Endometrial microvascular endothelial cells (primary cell): Measurements from ENCODE around the gene MTCL1. TPM values are rescaled to one million over a fixed set of nuclear protein-coding genes. Genes with fewer than 3 reads are reported as not detected.

Experiments
- in situ Hi-C: cut with HindIII; loops from 2 replicates; pipeline ENCODE4 v1.10.0; 2017; ENCODE audit warnings: low sequenced_read_pairs, low pct_unique_long_range_greater_than_20kb; ENCODE audit errors: inconsistent ontology term
- total RNA-seq: library from RNA; depleted of rRNA; stranded (reverse); fragments of >200 nt; gene quantifications from one replicate; pipeline ENCODE4 v1.2.3, GENCODE V29; 2015; ENCODE audit errors: inconsistent ontology term

MTCL1 gene
- total RNA-seq, 1 donor from 2014 or later = 28.2 TPM

DNA sequence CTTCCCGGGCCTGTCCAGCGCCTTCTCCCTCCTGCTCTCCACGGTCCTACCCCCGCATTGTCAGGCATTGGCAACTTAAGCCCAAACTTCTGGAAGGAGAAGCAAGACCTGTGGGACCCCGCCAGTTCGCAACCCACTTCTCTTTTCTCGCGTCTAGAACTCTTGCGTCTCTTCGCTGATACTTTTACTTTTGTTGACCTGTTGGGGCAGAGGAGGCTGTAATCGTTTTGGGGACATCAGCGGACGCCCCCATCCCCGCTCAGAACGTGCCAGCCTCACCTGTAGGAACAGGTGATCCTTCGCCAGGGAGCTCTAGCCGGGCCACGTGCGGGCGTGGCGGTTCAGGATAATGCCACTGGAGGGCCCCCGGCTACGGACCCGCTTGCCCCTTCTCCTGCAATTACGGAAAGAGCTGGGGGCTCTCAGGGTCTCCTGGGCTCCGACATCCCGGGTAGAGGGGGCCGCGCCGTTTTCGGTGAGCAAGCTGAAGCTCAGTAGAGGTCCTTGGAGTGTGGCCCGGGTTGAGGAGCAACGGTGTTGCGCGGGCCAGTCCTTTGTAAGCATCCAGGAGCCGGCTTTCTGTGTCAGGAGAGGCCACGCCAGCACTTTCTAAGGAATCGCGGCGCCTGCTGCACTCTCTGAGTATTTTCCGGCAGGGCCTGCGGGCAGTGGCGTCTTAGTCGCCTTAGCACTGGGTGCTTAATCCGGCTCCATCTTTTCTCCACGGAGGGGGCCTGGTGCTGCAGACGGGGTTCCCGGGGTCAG, 1.6 kb downstream of the MTCL1 start:
- in situ Hi-C loops = no loop called here

DNA sequence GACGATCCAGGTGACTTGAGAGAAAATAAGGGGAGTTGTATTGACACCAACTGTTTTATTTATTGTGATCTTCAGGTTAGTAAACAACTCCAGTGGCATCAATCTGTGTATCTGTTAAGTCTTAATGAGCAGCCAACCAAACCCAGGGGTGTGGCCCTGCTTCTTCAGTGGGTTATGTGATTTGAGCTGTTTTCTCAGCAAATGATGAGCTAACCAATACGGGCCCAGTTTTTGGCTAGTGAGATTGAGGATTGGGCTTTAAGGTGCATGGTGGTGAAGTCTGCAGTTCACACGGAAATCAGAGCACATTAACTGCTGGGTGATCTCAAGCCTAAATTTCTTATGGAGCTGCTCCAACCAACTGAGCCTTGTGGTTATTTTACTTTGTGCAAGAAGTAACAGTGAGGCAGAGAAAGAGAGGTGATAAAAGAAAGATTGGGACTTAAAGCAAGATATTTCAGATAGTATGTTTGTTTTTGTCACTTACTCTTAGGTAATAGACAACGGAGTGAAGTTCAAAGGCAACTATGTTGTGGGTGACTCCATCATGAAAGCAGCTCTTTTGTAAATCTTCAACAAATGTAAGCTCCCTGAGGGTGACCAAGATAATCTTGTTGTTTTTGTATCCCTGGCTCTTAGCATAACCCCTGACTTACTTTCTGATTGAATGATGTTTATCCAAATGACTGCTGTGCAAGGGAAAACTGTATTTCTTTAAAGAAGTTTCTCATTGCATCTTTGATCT, 2.4 kb downstream of the MTCL1 start:
- in situ Hi-C loops = no loop called here

DNA sequence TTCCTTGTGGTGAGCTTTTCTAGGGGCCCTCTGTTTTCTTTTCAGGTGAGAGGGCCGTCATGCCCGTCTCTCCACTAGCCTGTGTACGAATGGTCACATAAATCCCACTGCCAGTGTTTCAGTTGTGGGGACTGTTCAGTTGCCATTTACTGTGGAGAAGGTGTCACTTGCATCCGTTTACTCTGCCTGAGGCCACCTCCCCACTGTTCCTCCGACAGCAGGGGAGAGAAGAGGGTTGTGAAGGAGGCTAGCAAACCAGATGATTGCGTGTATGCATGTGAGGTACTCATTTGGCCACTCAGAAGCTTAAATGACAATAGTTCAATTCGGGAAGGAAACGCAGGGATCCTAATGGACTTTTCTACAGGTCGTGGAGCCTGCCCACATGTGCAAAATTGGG, 3.3 kb downstream of the MTCL1 start:
- in situ Hi-C loops = no loop called here

DNA sequence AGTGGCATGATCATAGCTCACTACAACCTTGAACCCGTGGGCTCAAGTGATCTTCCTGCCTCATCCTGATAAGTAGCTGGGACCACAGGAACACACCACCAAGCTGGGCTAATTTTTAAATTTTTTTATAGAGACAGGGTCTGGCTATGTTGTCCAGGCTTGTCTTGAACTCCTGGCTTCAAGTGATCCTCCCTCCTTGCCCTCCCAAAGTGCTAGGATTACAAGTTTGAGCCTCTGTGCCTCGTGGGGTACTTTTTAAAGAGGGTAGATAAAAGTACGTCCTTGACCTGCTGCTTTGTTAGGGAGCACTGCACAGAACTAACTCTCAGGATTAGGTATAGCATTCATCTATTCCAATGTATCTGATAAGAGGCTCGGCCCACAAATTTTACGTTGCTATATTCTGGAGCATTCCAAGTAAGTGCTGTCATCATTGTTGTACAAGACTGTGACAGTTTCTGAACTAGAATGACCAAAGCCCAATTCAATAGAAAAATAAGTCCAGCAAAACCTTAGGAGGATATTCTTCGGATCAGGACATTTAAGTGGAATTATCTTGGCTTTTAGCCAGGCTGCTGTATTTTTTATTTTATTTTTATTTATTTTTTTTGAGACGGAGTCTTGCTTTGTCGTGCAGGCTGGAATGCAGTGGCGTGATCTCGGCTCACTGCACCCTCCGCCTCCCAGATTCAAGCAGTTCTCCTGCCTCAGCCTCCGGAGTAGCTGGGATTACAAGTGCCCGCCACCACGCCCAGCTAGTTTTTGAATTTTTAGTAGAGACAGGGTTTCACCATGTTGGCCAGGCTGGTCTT, 4.1 kb downstream of the MTCL1 start:
- in situ Hi-C loops = no loop called here

DNA sequence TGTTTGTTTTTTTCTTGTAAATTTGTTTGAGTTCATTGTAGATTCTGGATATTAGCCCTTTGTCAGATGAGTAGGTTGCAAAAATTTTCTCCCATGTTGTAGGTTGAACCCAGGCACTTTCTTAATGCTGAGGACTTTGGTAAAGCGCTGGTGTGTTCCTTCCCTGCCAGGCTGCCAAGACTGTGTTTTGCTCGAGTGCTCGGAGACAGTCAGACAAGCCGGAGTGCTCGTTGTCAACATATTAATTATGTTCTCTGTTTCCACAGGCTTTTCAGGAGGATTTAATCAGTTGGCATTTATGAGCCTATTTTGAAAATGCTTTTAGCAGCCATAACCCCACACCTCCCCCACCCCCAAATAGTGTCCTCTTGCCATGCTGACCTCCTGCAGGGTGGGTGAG, 6.4 kb downstream of the MTCL1 start:
- in situ Hi-C loops = no loop called here

DNA sequence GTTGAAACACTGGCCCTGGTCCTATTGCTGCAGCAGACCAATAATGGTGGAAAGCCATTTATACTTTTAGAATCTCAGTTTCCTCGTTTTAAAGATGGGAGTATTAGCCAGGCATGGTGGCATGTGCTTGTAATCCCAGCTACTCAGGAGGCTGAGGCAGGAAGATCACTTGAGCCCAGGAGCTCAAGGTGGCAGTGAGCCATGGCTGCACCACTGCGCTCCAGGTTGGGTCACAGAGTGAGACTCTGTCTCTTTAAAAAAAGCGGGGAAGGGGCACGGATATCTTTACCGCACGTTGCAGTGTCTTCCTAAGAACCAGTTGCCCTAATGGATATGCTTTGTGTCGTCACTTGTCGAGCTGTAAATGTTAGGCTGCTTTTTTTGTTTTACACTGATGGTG, 8.3 kb downstream of the MTCL1 start:
- in situ Hi-C loops = no loop called here

DNA sequence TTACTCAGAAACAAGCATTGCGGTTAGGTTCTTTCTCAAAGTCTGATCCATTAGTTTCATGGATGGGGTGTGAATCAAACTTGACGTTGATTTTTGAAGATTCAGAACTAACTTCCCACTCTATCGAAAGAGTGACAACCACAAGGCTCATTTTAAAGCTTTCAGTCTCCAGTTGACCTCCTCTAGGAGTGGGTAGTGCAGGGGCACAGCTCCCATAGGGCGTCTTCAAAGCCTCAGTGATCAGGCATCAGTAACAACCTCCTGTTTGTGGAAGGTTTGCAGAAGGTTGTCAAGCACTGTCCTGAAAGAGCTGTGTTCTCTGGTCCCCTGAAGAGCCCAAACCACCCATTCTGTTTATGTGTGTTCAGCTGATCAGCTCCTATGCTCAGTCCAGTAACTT, 10.2 kb downstream of the MTCL1 start:
- in situ Hi-C loops = no loop called here

DNA sequence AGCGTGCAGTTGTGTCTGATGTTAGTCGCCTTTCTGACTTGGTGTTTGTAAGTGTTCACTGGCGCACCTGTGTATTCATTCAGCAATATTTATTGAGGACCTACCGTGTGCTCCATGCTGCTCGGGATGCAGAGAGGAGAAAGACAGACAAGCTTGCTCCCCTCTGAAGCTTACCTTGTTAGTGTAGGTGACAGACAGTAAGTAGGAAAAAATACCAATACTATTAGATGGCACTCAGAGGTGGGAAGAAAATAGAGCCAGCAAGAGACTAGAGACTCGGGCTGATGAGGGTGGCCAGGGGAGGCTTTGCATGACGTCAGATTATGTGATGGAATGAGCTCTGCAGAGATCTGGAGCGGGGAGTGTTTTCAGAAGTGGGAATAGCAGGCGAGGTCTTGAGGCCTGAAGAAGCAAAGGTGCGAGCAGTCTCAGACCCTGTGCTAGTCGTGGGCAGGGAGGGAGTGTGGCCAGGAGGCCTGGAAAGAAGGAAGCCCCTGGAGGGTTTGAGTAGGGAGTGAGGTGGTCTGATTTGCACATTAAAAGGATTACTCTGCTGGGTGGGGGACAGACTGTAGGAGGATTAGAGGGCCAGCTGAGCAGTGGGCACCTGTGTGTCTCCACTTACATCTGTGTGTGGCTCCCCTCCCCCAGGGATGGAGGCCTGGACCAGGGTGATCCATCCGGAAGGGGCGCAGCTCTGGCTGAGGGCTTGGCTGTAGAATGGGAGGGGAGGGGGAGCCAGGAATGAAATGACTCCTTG, 11.8 kb downstream of the MTCL1 start:
- in situ Hi-C loops = no loop called here

DNA sequence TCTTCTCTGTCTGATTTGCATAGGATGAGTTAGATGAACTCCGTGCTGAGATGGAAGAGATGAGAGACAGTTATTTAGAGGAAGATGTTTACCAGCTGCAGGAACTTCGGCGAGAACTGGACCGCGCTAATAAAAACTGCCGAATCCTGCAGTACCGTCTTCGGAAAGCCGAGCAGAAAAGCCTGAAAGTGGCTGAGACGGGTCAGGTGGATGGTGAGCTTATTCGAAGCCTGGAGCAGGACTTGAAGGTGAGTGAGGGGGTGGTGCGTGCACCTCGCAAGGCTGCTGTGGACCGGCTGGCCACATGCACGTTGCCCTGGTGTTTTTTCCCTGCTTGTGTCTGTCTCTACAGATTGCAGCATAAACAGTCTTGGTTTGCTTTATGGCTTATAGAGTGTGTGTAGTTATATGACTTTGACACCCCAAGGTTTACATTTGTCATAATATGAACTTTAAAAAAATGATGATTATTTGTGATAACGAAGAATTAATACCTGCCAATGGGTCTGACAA, 13.1 kb downstream of the MTCL1 start:
- in situ Hi-C loops = no loop called here

DNA sequence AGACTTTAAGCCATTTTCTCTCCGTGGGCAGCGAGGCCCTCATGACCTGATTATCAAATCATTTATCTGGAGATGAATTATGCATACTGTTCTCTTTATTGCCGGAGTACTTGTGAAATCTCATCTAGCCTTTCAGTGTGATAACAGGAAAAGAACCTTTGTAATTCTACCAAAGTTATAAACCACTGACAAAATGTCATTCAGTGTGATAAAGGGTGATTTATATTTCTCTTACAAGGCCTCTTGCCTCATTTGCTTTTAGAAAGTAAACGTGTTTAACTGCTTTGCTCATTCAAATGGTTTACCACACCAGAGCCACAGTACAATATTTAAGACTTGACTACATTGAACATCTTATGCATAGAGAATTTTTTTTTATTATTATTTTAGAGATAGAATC, 13.8 kb downstream of the MTCL1 start:
- in situ Hi-C loops = no loop called here

DNA sequence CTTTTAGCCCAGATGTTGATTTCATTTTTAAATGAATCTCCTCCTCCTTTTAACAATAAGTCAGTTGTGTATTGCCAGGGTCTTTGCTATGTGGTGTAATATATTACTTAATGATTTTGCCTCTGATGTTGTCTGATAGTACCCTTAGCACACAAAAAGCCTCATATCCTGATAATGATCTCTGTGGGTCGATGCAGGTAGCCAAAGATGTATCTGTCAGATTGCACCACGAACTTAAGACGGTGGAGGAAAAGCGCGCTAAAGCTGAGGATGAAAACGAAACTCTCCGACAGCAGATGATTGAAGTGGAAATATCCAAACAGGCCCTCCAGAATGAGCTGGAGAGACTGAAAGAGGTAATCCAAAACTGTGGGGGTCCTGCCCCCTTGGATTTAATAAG, 14.8 kb downstream of the MTCL1 start:
- in situ Hi-C loops = no loop called here

DNA sequence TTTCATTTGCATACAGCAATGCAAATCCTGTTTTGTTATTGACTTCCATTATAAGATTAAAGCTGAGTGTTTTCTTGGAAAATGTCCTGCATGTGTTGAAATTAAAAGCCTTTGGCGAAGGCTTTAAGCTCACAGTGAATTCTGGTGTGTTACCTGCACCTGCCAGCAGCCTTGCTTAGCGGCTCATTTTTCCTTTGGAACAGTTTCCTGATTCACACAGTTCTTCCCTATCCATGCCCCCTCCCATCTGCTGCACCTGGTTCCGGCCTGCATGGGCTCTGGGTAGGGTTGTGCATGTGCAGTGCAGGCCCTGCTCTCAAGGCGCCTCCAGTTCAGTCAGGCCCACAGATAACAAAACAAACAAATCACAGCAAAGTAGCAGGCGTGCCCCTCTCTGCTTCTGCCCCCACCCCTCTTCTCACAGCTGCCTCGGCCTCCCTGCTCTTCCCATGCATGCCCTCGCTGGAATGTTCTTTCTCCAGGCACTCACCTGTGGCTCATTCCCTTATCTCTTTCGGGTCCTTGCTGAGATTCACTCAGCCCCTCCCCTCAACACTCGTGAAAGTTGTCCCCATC, 15.8 kb downstream of the MTCL1 start:
- in situ Hi-C loops = no loop called here

DNA sequence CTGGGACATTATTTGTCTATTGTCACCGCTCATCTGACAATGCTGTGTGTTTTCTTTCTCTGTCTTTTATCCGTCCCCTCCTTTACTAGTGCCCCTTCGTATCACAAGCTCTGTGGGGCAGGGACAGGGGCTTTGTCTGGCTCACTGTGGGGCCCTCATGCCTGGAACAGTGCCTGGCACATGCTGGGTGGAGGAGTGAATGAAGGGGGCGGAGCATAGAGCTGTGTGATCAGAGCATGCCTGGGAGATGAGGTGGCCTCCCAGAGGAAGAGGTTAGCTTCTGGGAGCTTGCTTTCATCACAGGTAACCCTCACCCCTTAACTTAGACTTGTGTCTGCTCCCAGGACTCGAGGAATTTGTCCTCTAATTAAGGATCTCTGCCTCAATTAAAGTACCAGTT, 16.4 kb downstream of the MTCL1 start:
- in situ Hi-C loops = no loop called here

DNA sequence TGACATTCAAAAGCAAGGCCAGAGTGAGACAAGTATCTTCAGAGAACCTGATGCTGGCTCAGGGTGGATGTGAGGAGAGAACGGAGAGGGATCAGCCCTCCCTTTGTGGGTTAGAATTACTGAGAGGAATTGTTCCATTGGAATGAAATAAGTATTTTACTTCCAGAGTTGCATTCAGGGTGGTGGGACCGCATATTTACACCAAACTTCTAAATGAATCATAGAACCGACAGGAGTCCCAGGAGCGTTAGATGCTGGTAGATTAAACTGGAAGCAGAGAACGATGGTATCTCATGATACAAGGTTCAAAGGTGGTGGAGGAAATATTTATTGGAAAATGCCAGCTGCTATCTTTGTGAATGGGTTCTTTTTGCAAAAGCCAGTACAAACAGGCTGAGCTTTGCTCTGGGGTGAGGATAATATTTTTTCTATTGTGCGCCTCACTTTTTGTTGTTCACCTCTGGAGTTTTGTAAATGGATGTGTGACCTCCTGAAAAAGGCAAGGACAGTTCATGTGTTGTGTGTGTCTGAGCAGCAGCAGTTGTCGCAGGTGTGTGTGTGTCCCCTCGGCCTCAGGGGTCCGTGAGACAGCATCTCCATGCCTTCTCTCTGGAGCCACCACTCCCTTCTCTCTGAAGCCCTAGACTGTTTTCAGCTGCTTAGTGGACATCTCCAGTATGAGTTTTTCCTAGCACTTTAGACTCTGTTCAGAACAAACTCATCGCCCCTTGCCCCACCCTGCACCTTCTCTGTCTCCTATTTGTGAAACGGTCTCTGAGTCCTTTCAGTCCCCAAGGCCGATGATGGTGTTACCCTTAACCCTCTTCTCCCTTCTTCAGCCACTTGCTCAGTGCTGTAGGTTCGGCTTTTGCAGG, 17.8 kb downstream of the MTCL1 start:
- in situ Hi-C loops = no loop called here

DNA sequence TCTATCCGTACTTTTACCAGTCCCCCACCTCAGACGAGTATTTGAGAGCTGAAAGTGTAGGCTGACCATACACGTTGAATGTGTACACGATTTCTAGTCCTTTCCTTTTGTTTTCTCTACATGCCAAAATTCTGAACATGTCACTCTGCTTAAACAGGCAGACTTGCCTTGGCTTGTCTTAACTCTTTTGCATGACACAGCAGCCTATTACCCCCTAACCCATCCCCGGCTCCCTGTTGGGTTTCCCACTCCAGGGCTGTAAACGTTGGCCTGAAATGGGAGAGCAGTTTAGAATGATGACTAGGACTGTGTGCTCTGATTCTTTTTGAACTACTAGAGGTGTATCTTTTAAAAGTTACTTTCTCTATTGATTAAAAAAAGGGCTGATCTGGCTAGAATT, 19.1 kb downstream of the MTCL1 start:
- in situ Hi-C loops = no loop called here

DNA sequence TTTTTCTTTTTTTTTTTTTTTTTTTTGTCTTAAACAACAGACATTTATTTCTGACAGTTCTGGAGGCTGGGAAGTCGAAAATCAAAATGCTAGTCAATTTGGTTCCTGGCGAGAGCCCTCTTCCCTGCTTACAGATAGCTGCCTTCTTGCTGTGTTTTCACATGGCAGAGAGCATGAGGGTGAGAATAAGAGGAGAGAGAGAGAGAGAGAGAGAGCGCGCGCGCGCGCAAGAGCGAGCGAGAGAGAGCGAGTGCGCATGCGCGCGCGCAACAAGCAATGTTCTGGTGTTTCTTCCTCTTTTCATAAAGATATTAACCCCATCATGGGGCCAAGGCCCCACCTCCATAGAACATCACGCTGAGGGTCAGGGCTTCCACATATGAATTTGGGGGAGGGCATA, 20.9 kb downstream of the MTCL1 start:
- in situ Hi-C loops = no loop called here

DNA sequence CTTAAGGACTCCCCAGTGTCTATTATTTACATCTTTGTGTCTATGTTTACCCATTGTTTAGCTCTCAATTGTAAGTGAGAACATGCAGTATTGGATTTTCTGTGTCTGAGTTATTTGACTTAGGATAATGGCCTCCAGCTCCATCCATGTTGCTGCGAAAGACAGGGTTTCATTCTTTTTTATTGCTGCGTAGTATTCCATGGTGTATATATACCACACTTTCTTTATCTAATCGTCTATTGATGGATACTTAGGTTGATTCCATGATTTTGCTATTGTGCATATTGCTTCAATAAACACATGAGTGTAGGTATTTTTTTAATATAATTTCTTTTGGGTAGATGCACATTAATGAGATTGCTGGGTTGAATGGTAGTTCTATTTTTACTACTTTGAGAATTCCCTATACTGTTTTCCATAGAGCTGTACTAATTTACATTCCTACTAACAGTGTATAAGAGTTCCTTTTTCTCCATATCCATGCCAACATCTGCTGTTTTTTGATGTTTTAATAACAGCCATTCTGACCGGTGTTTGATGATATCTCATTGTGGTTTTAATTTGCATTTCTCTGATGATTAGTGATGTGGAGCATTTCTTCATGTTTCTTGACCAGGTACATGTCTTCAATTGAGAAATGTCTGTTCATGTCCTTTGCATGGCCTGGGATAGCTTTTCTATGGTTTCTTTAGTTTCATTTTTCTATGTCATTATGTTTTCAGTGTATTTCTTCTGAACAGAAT, 21.8 kb downstream of the MTCL1 start:
- in situ Hi-C loops = no loop called here
